Upper lobe of left lung (tissue), 4 donors: Measurements from ENCODE around the gene CDKN1B.

ENCODE experiments used
- CTCF ChIP-seq, 6 experiments: fragments of 450-650 bp in 4 of 6; fragments of 200-600 bp in 2 of 6; sonication (generic) in 2 of 6; IDR thresholded peaks; one replicate each; pipeline ENCODE4 v1.5.1; 2016 to 2019; ENCODE audit warnings: antibody characterized with exemption in 6 of 6
- POLR2A ChIP-seq, 4 donors: fragments of 450-650 bp; IDR thresholded peaks; one replicate each; pipeline ENCODE4 v1.5.1; 2016 to 2017; ENCODE audit warnings: antibody characterized with exemption in 4 of 4, mild to moderate bottlenecking in 2 of 4
- POLR2AphosphoS5 ChIP-seq, 2 donors: sonication (generic); formaldehyde crosslinking; IDR thresholded peaks; one replicate each; pipeline ENCODE4 v1.5.1; 2017; ENCODE audit warnings: antibody characterized with exemption in 2 of 2

- TF ChIP-seq POLR2A (IDR thresholded peaks at IDR 0.05) = no peak
- no peak for TF ChIP-seq CTCF (IDR thresholded peaks at IDR 0.05)
- TF ChIP-seq POLR2AphosphoS5 (IDR thresholded peaks at IDR 0.05) = no peak
These were observed 48.1 kb upstream of the CDKN1B start for GRCh38 chr12:12669020-12669419.
